Measurements from ENCODE around the gene CHST3. TPM values are rescaled to one million over a fixed set of nuclear protein-coding genes. Genes with fewer than 3 reads are reported as not detected.

Gene CHST3
- total and polyA plus RNA-seq, 10 of the 15 experiments (the other 5 are each of a cell fraction or from before 2014, with no cell fraction given), result 0.03 to 0.50 (median 0.05) TPM; not detected in 2

DNA sequence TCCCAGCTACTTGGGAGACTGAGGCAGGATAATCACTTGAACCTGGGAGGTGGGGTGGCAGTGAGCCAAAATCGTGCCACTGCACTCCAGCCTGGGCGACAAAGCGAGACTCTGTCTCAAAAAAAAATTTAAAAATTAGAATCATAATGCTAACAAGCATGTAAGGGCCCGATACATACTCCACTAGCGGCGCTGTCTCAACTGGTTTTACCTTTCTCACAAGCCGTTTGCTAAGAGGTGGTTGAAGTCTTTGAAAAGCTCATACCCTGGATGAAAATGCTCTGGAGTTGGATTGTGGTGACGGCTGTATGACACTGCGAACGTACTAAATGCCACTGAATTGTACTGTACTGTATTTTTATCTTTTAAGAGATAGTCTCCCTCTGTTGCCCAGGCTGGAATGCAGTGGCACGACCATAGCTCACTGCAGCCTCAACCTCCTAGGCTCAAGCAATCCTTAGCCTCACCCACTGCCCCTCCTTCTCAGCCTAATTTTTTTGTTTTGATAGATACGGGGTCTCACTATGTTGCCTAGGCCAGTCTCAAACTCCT lies 94.2 kb downstream of the CHST3 start:
- no peak for DNase-seq (ENCODE audit: low read depth, low spot score)
- H4K20me1 ChIP-seq (ENCODE audit: control insufficient read depth, insufficient read depth), result no peaks in the 10 kb centered on the region
- H3K27me3 ChIP-seq (replicated peaks in 1 of 2; ENCODE audit: control insufficient read depth in 2 of 2, insufficient read depth in 2 of 2, low read length in 1 of 2), result no peaks in the 10 kb centered on the region
- POLR2A ChIA-PET, result no interaction called here
- no peak overlapping the region for H2AFZ ChIP-seq (ENCODE audit: control insufficient read depth, low read depth, low read length)
- 88% methylated on average over 12 of the region's 12 CpGs for WGBS (ENCODE audit: insufficient coverage, insufficient replicate concordance, low lambda C conversion rate, missing lambda C conversion rate)
- FAIRE-seq, result no peak
- intact Hi-C loops (cut with micrococcal nuclease; ENCODE audit: unreplicated experiment), result no loop called here
- H3K27ac ChIP-seq (ENCODE audit: control insufficient read depth, insufficient read depth), result no peak overlapping the region
- H3K4me2 ChIP-seq (ENCODE audit: control insufficient read depth, insufficient read depth), result no peak overlapping the region
- no peak overlapping the region for H3K9ac ChIP-seq (ENCODE audit: control insufficient read depth, insufficient read depth, low read length)
- in situ Hi-C loops (cut with MboI), result no loop called here
- RAD21 ChIA-PET (ENCODE audit: unreplicated experiment), result interaction anchor here (0.8 to 6.1 kb wide), 4 partner anchors 9 to 262 kb away, joined by 3 to 64 read pairs (median 3); no protein-coding TSS in a partner anchor
- no peak for ATAC-seq
- peaks cover 14% of the 10 kb centered on the region for H3K4me1 ChIP-seq (ENCODE audit: control insufficient read depth, insufficient read depth, low read length)
- no peaks in the 10 kb centered on the region for H3K36me3 ChIP-seq (ENCODE audit: control insufficient read depth in 2 of 2, insufficient read depth in 2 of 2, low read length in 1 of 2)
- H3K79me2 ChIP-seq (ENCODE audit: control insufficient read depth, insufficient read depth, low read length), result no peaks in the 10 kb centered on the region
- SMC1A ChIA-PET (ENCODE audit: uncharacterized antibody, unreplicated experiment), result interaction anchor here (1.0 to 7.2 kb wide), 5 partner anchors 9 to 200 kb away, joined by 3 to 72 read pairs (median 3); no protein-coding TSS in a partner anchor
- no peaks in the 10 kb centered on the region for H3K9me3 ChIP-seq (replicated peaks; ENCODE audit: control insufficient read depth, insufficient read depth, low read length)
- no peak overlapping the region for H3K4me3 ChIP-seq
- CTCF ChIA-PET, result interaction anchor here (0.9 to 4.1 kb wide), 6 partner anchors 10 to 279 kb away, joined by 3 to 62 read pairs (median 4); no protein-coding TSS in a partner anchor
- BruUV-seq (replicated peaks), result no TSS peak
- TF ChIP-seq, protein P1, sequence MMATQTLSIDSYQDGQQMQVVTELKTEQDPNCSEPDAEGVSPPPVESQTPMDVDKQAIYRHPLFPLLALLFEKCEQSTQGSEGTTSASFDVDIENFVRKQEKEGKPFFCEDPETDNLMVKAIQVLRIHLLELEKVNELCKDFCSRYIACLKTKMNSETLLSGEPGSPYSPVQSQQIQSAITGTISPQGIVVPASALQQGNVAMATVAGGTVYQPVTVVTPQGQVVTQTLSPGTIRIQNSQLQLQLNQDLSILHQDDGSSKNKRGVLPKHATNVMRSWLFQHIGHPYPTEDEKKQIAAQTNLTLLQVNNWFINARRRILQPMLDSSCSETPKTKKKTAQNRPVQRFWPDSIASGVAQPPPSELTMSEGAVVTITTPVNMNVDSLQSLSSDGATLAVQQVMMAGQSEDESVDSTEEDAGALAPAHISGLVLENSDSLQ (IDR thresholded peaks at IDR 0.05), result no peak
- TF ChIP-seq, protein P2, sequence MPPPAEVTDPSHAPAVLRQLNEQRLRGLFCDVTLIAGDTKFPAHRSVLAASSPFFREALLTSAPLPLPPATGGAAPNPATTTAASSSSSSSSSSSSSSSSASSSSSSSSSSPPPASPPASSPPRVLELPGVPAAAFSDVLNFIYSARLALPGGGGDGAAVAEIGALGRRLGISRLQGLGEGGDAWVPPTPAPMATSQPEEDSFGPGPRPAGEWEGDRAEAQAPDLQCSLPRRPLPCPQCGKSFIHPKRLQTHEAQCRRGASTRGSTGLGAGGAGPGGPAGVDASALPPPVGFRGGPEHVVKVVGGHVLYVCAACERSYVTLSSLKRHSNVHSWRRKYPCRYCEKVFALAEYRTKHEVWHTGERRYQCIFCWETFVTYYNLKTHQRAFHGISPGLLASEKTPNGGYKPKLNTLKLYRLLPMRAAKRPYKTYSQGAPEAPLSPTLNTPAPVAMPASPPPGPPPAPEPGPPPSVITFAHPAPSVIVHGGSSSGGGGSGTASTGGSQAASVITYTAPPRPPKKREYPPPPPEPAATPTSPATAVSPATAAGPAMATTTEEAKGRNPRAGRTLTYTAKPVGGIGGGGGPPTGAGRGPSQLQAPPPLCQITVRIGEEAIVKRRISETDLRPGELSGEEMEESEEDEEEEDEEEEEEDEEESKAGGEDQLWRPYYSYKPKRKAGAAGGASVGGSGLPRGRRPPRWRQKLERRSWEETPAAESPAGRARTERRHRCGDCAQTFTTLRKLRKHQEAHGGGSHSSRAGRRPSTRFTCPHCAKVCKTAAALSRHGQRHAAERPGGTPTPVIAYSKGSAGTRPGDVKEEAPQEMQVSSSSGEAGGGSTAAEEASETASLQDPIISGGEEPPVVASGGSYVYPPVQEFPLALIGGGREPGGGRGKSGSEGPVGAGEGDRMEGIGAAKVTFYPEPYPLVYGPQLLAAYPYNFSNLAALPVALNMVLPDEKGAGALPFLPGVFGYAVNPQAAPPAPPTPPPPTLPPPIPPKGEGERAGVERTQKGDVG (CRISPR knock-in tag; IDR thresholded peaks at IDR 0.05), result no peak
- TF ChIP-seq ZZZ3 (IDR thresholded peaks at IDR 0.05; ENCODE audit: control insufficient read depth, insufficient read length, low read depth) (no peak), BHLHE40 (IDR thresholded peaks at IDR 0.05; ENCODE audit: borderline replicate concordance in 1 of 2, low read depth in 2 of 2, low read length in 1 of 2) (no peak), ESRRA (IDR thresholded peaks at IDR 0.05; ENCODE audit: low read length) (no peak), CEBPB (IDR thresholded peaks at IDR 0.05; ENCODE audit: borderline replicate concordance in 1 of 2, low read depth in 2 of 2, low read length in 2 of 2) (no peak), ZNF207 (IDR thresholded peaks at IDR 0.05; ENCODE audit: borderline replicate concordance) (no peak), BRCA1 (IDR thresholded peaks at IDR 0.05; ENCODE audit: low read depth, low read length) (no peak), MXI1 (IDR thresholded peaks at IDR 0.05; ENCODE audit: low read depth, low read length) (no peak), IRF4 (IDR thresholded peaks at IDR 0.05; ENCODE audit: low read depth, low read length) (no peak)
- TF ChIP-seq, protein P3, sequence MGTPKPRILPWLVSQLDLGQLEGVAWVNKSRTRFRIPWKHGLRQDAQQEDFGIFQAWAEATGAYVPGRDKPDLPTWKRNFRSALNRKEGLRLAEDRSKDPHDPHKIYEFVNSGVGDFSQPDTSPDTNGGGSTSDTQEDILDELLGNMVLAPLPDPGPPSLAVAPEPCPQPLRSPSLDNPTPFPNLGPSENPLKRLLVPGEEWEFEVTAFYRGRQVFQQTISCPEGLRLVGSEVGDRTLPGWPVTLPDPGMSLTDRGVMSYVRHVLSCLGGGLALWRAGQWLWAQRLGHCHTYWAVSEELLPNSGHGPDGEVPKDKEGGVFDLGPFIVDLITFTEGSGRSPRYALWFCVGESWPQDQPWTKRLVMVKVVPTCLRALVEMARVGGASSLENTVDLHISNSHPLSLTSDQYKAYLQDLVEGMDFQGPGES (IDR thresholded peaks at IDR 0.05), result no peak
- TF ChIP-seq, protein P4, sequence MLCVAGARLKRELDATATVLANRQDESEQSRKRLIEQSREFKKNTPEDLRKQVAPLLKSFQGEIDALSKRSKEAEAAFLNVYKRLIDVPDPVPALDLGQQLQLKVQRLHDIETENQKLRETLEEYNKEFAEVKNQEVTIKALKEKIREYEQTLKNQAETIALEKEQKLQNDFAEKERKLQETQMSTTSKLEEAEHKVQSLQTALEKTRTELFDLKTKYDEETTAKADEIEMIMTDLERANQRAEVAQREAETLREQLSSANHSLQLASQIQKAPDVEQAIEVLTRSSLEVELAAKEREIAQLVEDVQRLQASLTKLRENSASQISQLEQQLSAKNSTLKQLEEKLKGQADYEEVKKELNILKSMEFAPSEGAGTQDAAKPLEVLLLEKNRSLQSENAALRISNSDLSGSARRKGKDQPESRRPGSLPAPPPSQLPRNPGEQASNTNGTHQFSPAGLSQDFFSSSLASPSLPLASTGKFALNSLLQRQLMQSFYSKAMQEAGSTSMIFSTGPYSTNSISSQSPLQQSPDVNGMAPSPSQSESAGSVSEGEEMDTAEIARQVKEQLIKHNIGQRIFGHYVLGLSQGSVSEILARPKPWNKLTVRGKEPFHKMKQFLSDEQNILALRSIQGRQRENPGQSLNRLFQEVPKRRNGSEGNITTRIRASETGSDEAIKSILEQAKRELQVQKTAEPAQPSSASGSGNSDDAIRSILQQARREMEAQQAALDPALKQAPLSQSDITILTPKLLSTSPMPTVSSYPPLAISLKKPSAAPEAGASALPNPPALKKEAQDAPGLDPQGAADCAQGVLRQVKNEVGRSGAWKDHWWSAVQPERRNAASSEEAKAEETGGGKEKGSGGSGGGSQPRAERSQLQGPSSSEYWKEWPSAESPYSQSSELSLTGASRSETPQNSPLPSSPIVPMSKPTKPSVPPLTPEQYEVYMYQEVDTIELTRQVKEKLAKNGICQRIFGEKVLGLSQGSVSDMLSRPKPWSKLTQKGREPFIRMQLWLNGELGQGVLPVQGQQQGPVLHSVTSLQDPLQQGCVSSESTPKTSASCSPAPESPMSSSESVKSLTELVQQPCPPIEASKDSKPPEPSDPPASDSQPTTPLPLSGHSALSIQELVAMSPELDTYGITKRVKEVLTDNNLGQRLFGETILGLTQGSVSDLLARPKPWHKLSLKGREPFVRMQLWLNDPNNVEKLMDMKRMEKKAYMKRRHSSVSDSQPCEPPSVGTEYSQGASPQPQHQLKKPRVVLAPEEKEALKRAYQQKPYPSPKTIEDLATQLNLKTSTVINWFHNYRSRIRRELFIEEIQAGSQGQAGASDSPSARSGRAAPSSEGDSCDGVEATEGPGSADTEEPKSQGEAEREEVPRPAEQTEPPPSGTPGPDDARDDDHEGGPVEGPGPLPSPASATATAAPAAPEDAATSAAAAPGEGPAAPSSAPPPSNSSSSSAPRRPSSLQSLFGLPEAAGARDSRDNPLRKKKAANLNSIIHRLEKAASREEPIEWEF (IDR thresholded peaks at IDR 0.05; ENCODE audit: insufficient replicate concordance, low read depth, low read length), result no peak

All from GM12878 (cell line).